AG04450 (cell line): ENCODE measurements around the gene UBL5. TPM values are rescaled to one million over a fixed set of nuclear protein-coding genes. Genes with fewer than 3 reads are reported as not detected.

Experiments used
- CTCF ChIA-PET: fragments of 300-600, 350-600 bp; formaldehyde crosslinking; extraction: SDS; loops from one replicate; lab custom pipeline; 2022; ENCODE audit warnings: antibody characterized with exemption, inconsistent platforms; lab: Charles Lee
- POLR2A ChIA-PET: fragments of 350-600 bp; formaldehyde crosslinking; extraction: SDS; loops from one replicate; lab custom pipeline; 2021; ENCODE audit warnings: antibody characterized with exemption, inconsistent platforms; lab: Yijun Ruan, JAX
- DNase-seq: peaks from one replicate; pipeline ENCODE4 v3.0.0-alpha.2; 2011; ENCODE audit warnings: low read depth, low spot score
- H3K27ac ChIP-seq: one replicate; pipeline ENCODE4 v1.5.1; 2012; ENCODE audit warnings: low read depth, low read length, control low read depth
- H3K27me3 ChIP-seq: one replicate; pipeline ENCODE4 v1.6.0; 2012; ENCODE audit warnings: low read length; ENCODE audit not compliant: control insufficient read depth, insufficient read depth
- H3K4me3 ChIP-seq: 2 replicates; pipeline ENCODE4 v1.5.1; 2011; ENCODE audit warnings: mild to moderate bottlenecking, low read depth, low read length, control low read depth
- H3K9me3 ChIP-seq: 2 replicates; pipeline ENCODE4 v1.5.1; 2012; ENCODE audit warnings: low read length; ENCODE audit not compliant: control insufficient read depth, insufficient read depth
- polyA plus RNA-seq: library from polyadenylated mRNA; depleted of rRNA; stranded (reverse); fragments of >200 nt; gene quantifications from 2 replicates; pipeline ENCODE4 v1.2.3, GENCODE V29; 2011
- TF ChIP-seq, protein P1 (sequence below): IDR thresholded peaks from 2 replicates; pipeline ENCODE4 v1.5.1; 2011; ENCODE audit warnings: low read depth, low read length, control low read depth, inconsistent platforms

The UBL5 gene
- polyA plus RNA-seq, 1 experiment, result 734 TPM

DNA sequence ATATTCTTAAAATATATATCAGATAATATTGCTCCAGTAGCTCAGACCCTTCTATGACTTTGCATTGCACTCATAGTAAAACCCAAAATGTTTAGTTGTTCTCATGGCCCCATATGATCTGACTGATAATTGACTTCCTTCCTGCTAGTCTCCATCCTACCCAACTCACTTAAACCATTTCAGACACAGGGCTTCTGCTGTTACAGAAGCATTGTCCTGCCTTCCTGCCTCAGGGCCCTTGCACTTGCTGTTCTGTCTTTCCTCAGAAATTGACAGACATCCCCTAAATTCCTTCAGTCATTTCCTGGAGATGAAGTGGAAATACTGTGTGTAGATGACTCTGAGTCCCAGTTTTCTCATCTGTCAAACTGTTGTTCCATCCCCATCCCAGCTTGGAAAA lies 28.6 kb upstream of the UBL5 start:
- no peak for DNase-seq
- TF ChIP-seq, protein P1, sequence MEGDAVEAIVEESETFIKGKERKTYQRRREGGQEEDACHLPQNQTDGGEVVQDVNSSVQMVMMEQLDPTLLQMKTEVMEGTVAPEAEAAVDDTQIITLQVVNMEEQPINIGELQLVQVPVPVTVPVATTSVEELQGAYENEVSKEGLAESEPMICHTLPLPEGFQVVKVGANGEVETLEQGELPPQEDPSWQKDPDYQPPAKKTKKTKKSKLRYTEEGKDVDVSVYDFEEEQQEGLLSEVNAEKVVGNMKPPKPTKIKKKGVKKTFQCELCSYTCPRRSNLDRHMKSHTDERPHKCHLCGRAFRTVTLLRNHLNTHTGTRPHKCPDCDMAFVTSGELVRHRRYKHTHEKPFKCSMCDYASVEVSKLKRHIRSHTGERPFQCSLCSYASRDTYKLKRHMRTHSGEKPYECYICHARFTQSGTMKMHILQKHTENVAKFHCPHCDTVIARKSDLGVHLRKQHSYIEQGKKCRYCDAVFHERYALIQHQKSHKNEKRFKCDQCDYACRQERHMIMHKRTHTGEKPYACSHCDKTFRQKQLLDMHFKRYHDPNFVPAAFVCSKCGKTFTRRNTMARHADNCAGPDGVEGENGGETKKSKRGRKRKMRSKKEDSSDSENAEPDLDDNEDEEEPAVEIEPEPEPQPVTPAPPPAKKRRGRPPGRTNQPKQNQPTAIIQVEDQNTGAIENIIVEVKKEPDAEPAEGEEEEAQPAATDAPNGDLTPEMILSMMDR, result no peak
- Histone ChIP-seq H3K27ac (no peak overlapping the region), H3K4me3 (no peak overlapping the region), H3K27me3 (no peaks in the 10 kb centered on the region), H3K9me3 (no peaks in the 10 kb centered on the region)
- ChIA-PET POLR2A (interaction anchor here (0.6 kb wide), 3 partner anchors 190 to 237 kb away, joined by 4 to 5 read pairs (median 4); no protein-coding TSS in a partner anchor), CTCF (interaction anchor here (0.9 to 1.6 kb wide), 2 partner anchors 173 to 594 kb away, joined by 4 to 16 read pairs; no protein-coding TSS in a partner anchor)

GRCh38 chr19:9801976-9802375 lies 25.7 kb upstream of the UBL5 start:
- Histone ChIP-seq H3K9me3 (no peaks in the 10 kb centered on the region), H3K27me3 (no peaks in the 10 kb centered on the region), H3K27ac (no peak overlapping the region), H3K4me3 (no peak overlapping the region)
- POLR2A ChIA-PET, result no interaction called here
- TF ChIP-seq, protein P1, result no peak
- CTCF ChIA-PET, result no interaction called here
- no peak for DNase-seq

GRCh38 chr19:9806803-9807202 lies 20.9 kb upstream of the UBL5 start:
- Histone ChIP-seq H3K27ac (no peak overlapping the region), H3K9me3 (no peaks in the 10 kb centered on the region), H3K4me3 (no peak overlapping the region), H3K27me3 (no peaks in the 10 kb centered on the region)
- no peak for DNase-seq
- TF ChIP-seq, protein P1, result no peak
- CTCF ChIA-PET, result interaction anchor here (0.6 to 1.6 kb wide), 4 partner anchors 10 to 1226 kb away, joined by 3 to 5 read pairs (median 4); no protein-coding TSS in a partner anchor
- POLR2A ChIA-PET, result interaction anchor here (0.8 kb wide), 1 partner anchor 12 kb away, joined by 3 read pairs; the partner anchor contains the start of gene FBXL12

DNA sequence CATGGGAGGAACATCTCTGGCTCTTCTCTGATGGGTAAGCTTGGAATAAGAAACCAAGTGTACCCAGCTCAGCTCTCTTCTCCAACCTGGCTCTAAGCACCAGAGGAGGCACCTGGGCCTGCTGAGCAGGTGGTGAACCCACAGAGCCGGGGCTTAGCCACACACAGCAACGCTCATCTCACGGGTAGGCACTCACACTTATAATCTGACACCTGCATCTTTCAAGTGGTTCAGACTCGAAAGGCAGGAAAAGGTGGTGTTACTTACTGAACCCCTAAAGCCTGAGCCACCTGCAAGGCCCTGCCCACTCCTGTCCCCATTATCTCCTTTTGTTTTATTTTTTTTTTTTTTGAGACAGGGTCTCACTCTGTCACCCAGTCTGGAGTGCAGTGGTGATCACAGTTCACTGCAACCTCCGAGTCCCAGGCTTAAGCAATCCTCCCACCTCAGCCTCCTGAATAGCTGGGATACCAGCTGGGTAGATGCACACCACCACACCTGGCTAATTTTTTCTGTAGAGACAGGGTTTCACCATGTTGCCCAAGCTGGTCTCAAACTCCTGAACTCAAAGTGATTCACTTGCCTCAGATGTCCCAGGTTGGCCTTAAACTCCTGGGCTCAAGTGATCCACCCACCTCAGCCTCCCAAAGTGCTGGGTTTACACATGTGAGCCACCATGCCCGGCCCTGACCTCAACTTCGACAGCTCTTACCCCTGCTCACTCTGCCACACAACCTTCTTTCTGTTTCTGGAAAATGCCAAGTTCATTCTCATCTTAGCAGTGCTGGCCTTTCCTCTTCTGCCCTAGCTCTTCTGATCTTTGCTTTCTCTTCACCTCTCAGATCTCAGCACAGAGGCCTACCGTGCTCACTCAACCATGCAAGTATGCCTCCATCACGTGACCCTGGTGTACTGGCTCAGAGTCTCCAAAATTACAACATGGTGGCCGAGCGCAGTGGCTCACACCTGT lies 18.6 kb upstream of the UBL5 start:
- ChIA-PET POLR2A (interaction anchor here (1.0 kb wide), 1 partner anchor 10 kb away, joined by 3 read pairs; the partner anchor contains the start of gene FBXL12), CTCF (interaction anchor here (0.9 kb wide), 1 partner anchor 184 kb away, joined by 3 read pairs; no protein-coding TSS in a partner anchor)
- H3K9me3 ChIP-seq, result no peaks in the 10 kb centered on the region
- H3K4me3 ChIP-seq, result no peak overlapping the region
- no peak for DNase-seq
- TF ChIP-seq, protein P1, result no peak
- no peak overlapping the region for H3K27ac ChIP-seq
- H3K27me3 ChIP-seq, result no peaks in the 10 kb centered on the region

DNA sequence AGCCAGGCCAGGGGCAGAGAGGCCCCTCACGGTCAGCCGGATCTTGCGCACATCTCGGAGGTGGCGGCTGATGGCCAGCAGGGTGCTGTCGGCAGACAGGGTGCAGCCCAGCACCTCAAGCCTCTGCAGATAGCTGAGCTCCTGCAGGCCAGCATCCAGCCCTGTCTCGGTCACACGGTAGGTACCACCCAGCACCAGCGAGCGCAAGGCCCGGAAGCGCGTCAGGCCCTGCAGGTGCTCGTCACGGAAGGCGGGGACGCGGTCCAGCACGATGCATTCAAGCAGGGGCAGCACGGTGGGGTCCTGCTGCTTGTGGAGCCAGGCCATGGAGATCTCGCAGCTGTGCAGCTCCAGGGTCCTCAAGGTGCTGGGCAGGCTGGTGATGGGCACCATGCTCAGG lies 16.6 kb upstream of the UBL5 start:
- H3K27ac ChIP-seq, result no peak overlapping the region
- H3K27me3 ChIP-seq, result no peaks in the 10 kb centered on the region
- ChIA-PET CTCF (no interaction called here), POLR2A (no interaction called here)
- no peak overlapping the region for H3K4me3 ChIP-seq
- no peak for DNase-seq
- TF ChIP-seq, protein P1, result no peak
- H3K9me3 ChIP-seq, result peaks cover 5% of the 10 kb centered on the region; the same call in 1 of the 2 replicates
